GM18870 (cell line): ENCODE measurements around the gene IGSF9.

Experiments
- ATAC-seq: cut with Tn5 transposase; IDR thresholded peaks from one replicate; pipeline ENCODE4 v1.9.1; 2021; ENCODE audit warnings: moderate library complexity; ENCODE audit not compliant: unreplicated experiment

The IGSF9 gene

DNA sequence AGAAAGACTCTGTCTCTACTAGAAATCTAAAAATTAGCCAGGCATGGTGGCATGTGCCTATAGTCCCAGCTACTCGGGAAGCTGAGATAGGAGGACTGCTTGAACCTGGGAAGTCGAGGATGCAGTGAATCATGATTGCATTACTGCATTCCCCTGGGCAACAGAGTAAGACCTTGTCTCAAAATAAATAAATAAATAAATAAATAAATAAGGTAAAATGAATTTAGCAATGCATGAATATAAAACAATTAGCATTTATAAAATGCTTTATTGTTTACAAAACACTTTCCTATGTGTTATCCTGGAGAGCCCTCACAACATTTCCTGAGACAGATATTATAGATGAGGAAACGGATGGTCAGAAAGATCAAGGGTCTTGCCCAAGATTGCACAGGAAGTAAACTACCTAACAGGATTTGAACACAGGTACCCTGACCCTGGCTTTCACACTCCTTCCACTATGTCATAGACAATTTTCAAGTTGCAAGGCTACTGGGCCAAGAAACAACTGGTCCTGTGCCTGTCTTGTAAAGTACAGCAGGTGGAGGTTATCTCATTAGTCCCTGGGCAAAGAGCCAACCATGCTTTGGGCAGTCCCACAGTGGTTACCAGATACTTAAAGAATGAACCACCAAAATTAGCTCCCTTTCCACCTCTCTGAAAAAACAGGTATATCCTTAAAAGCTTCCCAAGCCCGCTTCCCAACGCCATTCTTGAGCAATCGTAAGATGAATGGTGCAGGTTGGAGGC is 67.5 kb downstream of the IGSF9 start:
- no peak for ATAC-seq
